HG02763 (cell line): Measurements from ENCODE around the gene SLC2A9.

Experiments used
- ATAC-seq: cut with Tn5 transposase; IDR thresholded peaks from one replicate; pipeline ENCODE4 v1.9.1; 2021; ENCODE audit warnings: mild to moderate bottlenecking, moderate library complexity; ENCODE audit not compliant: unreplicated experiment

SLC2A9 gene

DNA sequence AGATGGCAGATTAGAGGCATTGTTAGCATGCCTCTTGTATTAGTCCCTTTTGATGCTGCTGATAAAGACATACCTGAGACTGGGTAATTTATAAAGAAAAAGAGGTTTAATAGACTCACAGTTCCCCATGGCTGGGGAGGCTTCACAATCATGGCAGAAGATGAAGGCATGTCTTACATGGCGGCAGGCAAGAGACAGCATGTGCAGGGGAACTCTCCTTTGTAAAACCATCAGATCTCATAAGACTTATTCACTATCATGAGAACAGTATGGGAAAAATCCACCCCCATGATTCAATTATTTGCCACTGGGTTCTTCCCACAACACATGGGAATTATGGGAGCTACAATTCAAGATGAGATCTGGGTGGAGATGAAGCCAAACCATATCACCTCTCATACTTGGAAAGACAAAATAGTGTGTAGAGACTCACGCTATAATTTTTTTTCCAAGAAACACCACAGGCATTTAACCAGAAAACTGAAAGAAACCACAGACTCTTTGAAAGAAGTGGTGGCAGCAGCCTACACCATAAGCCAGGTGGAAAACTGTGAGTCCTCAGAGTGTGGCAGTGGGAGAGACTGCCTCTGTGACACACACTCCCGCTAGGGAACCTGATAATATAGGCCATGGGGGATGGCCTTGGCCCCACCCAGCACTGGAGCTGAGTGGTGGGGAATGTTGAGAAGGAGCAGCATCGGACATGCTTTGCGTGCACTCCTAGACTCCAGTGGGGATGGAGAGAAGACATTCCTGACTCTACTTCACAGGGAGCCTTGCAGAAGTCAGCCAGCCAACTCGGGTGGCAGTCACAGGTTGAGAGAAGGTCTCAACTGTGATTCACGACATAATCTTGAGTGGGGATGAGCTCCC, 51.5 kb downstream of the SLC2A9 start:
- peak; percentile 14 for ATAC-seq

DNA sequence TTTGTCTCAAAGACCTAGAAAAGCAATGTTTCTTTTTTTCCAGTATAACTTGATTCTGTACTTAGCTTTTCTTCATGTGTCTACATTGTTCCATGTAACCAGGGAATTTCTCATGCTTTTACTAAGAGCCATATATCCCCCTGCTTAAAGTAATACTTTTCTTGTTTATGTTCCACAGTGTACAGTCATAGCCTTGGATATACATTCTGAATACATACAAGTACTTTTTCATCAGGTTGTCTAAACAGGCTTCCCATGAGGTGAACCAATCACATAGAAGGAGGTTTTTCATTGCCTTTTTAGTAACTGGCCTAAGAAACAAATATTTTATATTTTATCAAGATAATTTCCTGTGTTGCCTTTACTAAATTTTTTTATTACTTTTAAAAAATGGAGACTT, 52.8 kb downstream of the SLC2A9 start:
- no peak for ATAC-seq

DNA sequence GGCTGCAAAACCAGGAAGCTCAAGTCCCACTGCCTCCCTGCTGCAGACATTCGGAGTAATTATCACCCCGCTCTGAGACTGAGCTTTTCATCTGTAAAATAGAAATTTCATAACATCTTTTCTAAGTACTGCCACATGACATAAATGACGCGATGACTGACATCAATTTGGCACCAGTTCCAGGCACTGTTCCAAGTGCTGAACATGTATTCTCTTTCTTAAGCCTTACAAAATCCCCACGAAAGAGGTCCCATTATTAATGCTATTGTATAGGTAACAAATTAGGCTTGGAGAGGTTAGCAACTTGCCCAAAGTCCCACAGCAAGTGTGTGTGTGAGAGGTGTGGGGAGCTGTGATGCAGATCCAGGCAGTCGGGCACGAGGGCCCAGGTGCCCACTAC, 56.4 kb downstream of the SLC2A9 start:
- ATAC-seq = no peak

DNA sequence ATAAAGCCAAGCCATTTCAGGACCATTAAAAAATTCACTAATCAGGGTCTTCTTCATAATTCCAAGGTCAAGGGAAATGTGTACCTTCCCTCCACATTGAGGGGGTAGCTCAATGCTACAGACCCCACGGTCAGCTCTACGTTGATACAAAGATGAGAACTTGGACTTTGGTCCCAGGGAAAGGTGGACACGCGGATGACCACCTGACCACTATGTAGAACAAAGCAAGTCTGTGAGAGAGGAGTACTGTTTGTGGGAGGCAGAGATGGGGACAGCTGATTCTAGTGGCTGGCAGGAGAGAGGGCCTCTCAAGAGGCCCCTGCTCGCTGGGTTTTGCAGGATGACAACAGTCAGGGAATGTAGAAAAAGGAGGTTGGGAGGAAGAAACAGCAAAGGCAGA, 58.0 kb downstream of the SLC2A9 start:
- no peak for ATAC-seq

DNA sequence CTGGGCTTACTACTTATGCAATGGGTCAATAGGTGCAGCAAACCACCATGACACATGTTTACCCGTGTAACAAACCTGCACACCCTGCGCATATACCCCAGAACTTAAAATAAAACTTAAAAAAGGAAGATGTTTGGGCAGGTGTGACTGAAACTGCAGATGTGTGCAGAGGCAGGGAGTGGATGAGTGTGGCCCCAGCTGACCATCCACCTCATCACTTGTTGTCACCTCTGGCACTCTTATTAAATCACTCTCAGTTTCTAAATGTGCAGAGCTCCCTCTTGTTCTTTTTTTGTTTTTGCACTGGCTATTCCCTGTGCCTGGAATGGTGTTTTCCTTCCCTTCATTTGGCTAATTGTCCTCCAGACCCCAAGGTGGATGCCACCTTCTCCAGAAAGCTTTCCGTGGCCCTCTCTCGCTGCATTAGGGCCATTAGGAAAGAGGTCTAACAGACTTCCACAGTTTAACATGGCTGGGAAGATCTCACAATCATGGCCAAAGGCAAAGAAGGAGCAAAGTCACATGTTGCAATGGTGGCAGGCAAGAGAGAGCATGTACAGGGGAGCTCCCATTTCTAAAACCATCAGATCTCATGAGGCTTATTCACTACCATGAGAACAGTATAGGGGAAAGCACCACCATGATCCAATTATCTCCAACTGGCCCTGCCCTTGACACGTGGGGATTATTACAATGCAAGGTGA, 58.5 kb downstream of the SLC2A9 start:
- no peak for ATAC-seq

DNA sequence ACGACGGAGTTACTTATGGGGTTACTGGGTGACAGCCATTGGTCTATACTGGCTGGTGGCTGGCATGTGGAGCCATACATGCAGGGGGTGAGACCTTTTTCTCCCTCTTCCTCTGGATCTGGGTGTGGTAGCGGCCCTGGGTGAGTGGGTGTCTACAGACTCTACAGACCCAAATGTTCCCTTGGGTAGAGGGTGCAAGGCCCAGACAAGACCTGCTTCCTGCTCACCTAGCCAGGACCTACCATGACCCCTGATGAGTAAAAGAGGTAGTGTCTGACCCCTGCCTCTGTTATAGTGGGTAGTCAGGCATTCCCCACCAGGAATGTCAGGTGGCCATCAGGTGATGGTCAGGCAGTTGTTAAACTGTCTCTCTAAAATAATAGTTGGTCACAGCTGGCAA, 66.8 kb downstream of the SLC2A9 start:
- ATAC-seq = no peak

DNA sequence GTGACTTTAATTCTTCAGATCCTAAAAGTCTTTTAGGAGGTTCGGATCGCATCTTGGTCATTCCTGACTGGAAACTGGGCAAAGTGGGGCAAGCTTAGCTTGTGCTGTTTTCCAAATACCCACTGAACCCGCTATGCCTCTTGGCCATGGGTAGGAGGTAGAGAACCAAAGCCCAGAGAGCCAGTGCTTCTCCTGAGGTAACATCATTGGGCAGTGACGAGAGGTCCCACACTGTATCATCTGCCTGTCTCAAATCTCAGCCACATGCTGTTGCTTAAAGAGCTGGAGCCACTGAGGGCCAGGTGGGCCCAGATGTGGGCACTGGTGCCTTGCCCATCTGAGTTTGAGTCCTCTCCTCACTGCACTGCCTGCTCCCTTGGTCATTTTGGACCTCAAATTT, 68.2 kb downstream of the SLC2A9 start:
- ATAC-seq = no peak

DNA sequence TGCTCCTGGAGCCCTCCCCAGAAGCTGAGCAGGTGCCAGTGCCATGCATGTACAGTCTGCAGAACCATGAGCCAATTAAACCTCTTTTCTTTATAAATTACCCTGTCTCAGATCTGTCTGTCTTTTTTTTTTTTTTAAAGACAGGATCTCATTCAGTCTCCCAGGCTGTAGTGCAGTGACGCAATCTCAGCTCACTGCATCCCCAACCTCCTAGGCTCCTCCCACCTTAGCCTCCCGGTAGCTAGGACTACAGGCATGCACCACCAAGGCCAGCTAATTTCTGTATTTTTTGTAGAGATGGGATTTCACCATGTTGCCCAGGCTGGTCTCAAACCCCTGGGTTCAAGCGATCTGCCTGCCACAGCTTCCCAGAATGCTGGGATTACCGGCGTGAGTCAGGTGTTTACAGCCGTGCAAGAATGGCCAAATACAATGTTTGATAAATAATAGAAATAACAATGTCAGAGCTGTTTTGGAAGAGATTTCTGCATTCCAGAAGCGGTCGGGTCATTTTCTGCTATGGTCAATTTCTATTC, 68.8 kb downstream of the SLC2A9 start:
- ATAC-seq = no peak

DNA sequence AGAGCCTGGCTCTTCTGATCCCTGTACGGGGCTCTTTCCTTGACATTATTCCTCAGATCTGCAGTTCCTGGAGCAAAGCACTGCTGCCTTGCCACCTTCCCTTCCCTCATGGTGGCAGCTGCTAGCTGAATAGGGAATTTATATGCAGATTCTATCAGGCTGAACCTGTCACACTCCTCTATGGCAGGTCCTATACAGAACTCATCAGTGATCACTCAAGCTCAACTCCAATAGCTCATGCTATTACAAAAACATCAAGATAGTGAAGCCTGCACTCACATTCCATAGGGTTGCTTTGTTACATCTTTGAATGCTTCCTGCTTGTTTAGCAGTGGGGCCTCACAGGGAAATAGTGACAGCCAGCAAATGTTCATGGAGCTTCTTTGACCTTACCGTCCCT, 71.7 kb downstream of the SLC2A9 start:
- ATAC-seq = no peak

DNA sequence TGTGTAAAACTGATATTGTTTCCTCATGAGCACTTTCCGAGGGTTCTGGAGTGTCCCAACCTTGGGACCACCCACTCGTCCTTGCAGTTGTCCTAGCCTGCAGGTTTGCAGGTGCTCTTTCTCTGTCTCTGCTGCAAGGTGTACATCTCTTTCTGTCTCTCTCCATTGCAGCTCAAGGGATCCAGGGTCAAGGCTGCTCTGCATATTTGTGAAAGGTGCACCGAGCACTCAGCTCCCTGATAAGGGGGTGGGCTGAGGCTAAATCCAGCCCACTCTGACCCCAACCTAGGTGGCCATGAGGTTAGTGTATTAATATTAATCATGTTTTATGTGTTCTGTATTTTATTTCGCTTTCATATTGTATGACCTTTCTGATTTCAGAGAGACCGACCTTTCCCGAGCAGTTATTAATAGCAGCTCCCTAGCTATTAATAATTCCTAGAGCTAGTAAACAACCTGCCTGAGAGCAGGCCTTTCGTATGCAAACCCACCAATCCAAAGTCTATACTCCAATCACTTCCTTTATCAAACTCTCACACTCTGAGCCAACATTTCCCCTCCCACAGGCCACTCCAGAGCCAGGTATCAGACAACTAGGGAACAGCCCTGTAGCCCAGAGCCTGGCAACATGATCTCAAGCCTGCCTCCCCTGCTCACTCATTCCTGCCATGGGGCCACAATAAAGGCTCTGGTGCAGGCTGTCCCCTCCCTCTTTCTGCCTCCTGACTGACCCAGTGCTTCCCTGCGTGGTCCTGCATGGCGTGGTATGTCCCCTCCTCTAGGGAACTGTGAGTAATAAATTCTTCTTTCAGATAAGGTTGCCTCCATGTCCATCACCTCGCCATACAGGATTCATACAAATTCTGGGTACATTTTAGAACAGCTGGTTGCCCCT, 73.9 kb downstream of the SLC2A9 start:
- ATAC-seq = no peak

DNA sequence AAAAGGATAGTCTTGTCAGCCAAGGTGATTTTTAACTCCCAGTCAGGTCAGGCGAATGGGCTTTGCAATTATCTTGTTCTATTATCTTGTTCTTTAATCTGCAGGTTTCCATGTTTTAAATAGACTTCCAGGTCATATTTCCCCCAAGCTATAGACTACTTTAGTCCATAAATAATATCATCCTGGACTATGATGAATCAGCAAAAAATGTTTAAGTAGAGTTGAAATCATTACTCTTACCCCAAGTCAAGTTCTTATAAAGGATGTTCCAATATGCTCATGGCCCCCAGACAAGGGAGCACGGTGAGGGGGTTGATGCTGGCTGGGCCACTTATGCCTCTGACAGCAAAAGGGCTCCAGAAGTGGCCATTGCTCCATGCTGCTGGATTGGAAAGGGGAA, 75.1 kb downstream of the SLC2A9 start:
- no peak for ATAC-seq

DNA sequence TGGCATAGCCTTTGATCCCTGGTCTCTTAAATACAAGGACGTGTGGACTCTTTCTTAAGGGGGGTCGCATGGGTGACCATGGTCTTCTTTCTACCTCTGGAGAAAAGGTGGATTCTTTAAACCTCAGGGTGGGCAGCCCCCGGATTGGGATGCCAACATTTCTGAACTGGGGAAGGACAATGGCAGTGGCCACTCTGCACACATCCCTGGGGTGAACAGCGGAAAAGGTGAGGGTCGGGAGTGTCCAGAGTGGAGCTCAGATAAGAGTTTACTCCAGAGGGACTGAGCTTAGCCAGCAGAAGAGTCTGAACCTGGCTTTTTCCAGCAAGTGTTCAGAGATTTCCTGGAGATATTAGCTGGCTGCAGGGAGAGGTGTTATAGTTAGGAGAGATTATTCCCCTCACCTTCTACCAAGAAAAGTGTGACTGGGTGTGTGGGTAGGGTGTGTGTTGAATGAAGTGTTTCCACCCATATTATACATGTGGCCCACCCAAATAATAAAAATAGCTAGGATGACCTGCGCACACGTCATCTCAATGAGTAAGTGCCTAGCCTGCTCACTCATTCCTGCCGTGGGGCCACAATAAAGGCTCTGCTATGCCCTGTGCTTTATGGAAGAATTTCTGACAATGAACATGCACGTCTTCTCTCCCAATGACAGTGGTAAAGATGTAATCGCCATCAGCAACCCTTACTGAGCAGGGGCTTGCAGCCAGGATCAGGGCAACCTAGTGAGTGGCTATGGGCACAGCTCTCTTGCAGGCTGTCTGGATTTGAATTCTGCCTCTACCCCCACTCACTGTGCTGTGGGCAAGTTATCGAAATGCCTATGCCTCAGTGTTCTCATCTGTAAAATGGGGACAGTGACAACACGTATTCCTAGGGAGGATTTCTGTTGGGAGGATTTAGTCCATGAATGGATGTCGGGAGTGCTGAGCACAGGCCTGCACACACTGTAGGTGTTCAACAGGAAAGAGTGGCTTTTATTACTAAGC, 76.6 kb downstream of the SLC2A9 start:
- no peak for ATAC-seq

DNA sequence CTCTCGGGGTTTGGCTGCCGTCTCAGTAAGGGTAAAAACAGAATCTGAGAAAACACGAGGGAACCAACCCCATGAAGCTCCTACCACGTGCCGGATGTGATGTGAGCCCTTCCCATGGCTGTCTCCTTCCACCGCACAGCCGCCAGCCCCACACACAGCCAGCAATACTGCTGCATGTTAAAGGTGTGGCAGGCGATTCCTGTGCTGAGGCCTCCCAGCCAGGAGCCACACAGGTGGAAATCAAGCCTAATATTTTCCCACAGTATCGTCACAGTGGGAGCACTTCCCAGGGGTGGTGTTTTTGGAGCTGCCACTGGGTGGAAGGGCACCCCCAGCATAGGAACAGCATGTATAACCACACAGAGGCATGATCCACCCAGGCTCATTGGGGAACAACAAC, 77.5 kb downstream of the SLC2A9 start:
- no peak for ATAC-seq

DNA sequence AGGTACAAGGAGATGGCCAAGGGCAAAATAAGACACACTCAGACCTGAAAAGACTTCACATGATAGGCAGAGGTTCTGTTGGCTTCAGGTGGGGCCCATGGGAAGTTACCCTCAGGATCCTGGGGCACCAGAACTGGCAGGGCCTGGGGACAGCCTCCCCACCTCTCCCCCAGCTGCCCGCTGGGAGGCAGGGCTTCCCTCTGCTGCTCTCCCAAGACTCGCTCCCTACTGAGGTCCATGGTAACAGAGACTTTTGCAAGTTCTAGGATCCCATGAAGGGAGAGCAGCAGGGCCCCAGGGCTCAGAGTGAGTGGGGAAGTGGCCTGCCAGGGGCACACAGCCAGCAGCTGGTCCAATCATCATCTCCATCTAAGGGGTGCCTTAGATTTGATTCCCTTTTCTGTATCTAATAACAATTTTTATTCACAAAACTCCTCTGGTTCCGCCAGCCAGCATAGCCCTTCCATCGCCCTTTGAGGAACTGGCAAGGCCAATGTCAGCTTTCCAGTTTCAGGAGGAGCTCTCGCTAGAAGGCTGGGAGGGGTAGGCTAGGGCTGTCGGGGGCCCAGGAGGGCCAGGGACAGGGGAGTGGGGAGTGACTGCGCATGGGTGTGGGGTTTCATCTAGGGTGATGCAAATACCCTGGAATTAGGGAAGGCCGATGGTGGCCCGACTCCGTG, 78.2 kb downstream of the SLC2A9 start:
- no peak for ATAC-seq

DNA sequence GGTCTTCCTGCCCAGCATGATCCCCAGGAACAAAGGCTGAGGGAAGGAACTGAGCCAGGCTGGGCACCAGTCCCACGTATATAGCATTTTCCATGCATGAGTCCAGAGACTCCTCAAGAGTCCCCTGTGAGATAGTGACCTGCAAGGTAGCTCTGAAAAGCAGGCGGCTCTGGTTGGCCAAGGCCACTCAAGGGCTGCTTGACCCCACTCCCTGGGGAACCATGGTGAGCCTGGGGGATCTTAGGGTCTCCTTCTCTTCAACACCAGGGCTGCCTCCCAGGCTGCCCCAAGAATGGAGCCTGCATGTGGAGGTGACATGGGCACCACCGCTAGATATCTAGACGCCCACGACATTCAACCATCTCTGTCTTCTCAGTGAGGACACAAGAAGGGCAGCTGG, 79.2 kb downstream of the SLC2A9 start:
- ATAC-seq = no peak

DNA sequence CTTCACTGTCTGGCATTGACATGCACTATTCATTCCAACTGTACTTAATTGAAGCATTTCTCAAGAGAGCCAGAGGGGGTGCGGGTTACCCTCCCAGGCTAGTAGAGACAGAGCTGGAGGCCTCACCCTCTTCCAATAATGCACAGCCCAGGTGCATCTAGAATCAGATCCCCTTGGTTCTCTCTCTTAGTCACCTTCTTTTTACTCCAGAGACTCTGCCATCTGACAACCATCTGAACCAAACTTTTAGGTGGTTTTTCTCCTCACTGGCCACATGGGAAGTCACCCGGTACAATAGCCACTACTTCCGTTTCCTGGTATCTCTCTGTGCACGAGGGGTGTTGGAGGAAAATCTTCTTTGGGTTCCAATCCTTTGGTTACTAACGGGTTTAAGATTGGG, 81.3 kb downstream of the SLC2A9 start:
- no peak for ATAC-seq

DNA sequence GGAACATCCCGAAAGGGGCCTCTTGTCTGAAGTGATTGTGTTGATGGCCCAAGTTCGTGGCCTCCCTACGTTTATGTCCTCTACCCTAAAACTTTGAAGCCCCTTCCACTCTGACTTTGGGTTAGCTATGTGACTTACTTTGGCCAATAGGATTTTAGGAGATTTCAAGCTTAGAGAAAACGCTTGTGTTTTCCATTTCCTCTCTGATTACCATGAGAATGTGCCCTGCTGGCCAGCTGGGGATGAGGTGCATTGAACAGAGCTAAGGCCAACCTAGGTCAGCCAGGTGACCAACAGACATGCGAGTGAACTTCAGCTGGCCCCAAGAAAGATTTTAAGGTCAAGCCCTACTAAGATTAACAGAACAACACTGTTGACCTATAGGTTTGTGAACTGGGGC, 82.4 kb downstream of the SLC2A9 start:
- no peak for ATAC-seq

DNA sequence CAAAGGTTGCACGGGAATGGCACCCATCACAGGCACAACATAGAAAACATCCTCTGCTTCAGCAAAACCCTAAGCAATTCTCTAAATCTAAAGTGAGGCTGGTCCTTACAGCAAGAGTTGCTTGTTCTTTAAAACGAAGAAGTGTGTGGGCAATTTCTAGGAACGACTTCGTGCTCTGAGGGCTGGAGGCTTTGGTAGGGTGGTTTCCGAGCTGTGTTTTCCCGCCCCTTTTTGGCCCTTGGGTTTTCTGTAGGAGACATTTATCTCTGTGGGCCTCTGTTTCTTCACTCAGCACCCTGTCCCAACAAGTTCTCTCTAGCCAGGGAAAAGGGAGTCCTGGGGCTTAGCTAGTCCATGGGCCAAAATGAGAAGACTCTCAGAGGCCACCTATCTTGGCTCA, 84.2 kb downstream of the SLC2A9 start:
- no peak for ATAC-seq

DNA sequence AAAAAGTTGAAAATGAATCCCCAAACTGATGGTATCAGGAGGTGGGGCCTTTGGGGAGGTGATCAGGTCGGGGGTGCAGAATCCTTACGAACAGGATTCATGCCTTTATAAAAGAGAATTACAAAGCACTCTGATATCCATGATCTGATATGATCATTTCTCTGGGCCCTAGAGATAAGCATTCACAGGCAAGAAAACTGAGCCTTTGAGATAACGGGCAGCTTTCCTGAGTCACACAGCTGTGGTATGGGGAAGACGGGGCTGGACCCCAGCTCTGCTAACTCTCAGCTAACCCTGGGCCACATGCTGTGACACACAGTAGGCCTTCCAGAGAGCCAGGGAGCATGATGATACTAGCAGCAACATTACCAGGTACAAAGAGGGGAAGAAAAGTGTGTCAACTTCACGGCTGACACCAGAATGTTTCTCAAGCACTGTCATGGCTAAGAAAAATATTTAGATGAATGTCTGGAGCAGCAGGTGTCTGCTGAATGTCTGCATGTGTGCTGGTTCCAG, 85.1 kb downstream of the SLC2A9 start:
- ATAC-seq = no peak
